Type B pancreatic cell (in vitro differentiated cells): ENCODE results near the gene EIF5. TPM values are rescaled to one million over a fixed set of nuclear protein-coding genes. Genes with fewer than 3 reads are reported as not detected.
A peak's percentile ranks its signal among the peaks of the same experiment; 100 is the strongest.

Experiments
- DNase-seq: peaks from one replicate; pipeline ENCODE4 v3.0.0; 2021; ENCODE audit warnings: mixed read lengths; ENCODE audit not compliant: unreplicated experiment; ENCODE audit errors: extremely low spot score
- H3K27ac Mint-ChIP-seq: 2 replicates; pipeline ENCODE4 v1.8.0; 2021; ENCODE audit warnings: mild to moderate bottlenecking, mixed read lengths
- H3K27me3 Mint-ChIP-seq: 2 replicates; pipeline ENCODE4 v1.8.0; 2021; ENCODE audit warnings: mixed read lengths
- H3K36me3 Mint-ChIP-seq: 2 replicates; pipeline ENCODE4 v1.8.0; 2021; ENCODE audit warnings: mixed read lengths
- H3K4me1 Mint-ChIP-seq: one replicate; pipeline ENCODE4 v1.8.0; 2021; ENCODE audit warnings: mixed read lengths; ENCODE audit not compliant: unreplicated experiment
- H3K4me3 Mint-ChIP-seq: 2 replicates; pipeline ENCODE4 v1.8.0; 2021; ENCODE audit warnings: mild to moderate bottlenecking, mixed read lengths
- H3K9me3 Mint-ChIP-seq: 2 replicates; pipeline ENCODE4 v1.8.0; 2021; ENCODE audit warnings: mixed read lengths
- CTCF ChIP-seq: fragments of 200-600 bp; sonication (generic); conservative IDR thresholded peaks from 2 replicates; pipeline ENCODE4 v1.5.0; 2021; ENCODE audit warnings: antibody characterized with exemption, mild to moderate bottlenecking
- total RNA-seq: library from RNA; stranded (reverse); gene quantifications from 2 replicates; pipeline ENCODE4 v1.2.1, GENCODE V29; 2021; ENCODE audit warnings: low replicate concordance

The EIF5 gene
- total RNA-seq, 1 donor from 2014 or later: 340 TPM

- TF ChIP-seq CTCF: peak; percentile 86
- Mint-ChIP-seq H3K4me1 (peaks cover 45% of the 10 kb centered on the region), H3K36me3 (no peaks in the 10 kb centered on the region), H3K9me3 (no peaks in the 10 kb centered on the region), H3K4me3 (peak overlapping the region; percentile 10), H3K27ac (no peak overlapping the region), H3K27me3 (no peaks in the 10 kb centered on the region)
- no peak for DNase-seq
Measured at GRCh38 chr14:103393676-103394626, 59.9 kb downstream of the EIF5 start.

Other genes with a start within 250 kb of the EIF5 start
- gene EXOC3L4, start 239.5 kb upstream of the EIF5 start, total RNA-seq: 4.0 and 4.1 TPM in 2 replicates
- 21.5 and 28.5 TPM in 2 replicates for gene TNFAIP2, start 210.8 kb upstream of the EIF5 start, total RNA-seq
- gene MARK3, start 51.2 kb downstream of the EIF5 start, total RNA-seq: 79.1 and 91.4 TPM in 2 replicates
- 180 and 323 TPM in 2 replicates for gene CKB, start 188.6 kb downstream of the EIF5 start, total RNA-seq
- gene TRMT61A, start 195.0 kb downstream of the EIF5 start, total RNA-seq: 10.8 and 12.4 TPM in 2 replicates
- 23.3 and 30.5 TPM in 2 replicates for gene BAG5, start 228.4 kb downstream of the EIF5 start, total RNA-seq
- gene COA8, start 228.7 kb downstream of the EIF5 start, total RNA-seq: 39.8 and 42.5 TPM in 2 replicates